GM12878 (cell line): ENCODE results near the gene SVEP1. TPM values are rescaled to one million over a fixed set of nuclear protein-coding genes. Genes with fewer than 3 reads are reported as not detected.

Experiments
- ATAC-seq: fragments of 200-7000 bp; cut with Tn5 transposase; 3 replicates; pipeline ENCODE4 v1.9.1; 2020; ENCODE audit warnings: mild to moderate bottlenecking, moderate library complexity
- BruUV-seq: library from RNA; stranded (reverse); fragments of 400-500 nt; replicated peaks from 2 replicates; lab custom pipeline; 2021; lab: Mats Ljungman, UMichigan
- CTCF ChIA-PET: fragments of 300-600 bp; sonication (Branson Sonifier 250); formaldehyde crosslinking; extraction: SDS; loops from one replicate; lab custom pipeline; 2021; ENCODE audit warnings: inconsistent platforms; lab: Yijun Ruan, JAX
- POLR2A ChIA-PET: fragments of 350-600 bp; formaldehyde crosslinking; extraction: SDS; loops from one replicate; lab custom pipeline; 2021; ENCODE audit warnings: inconsistent platforms; lab: Charles Lee
- RAD21 ChIA-PET: fragments of 300-600 bp; sonication (Branson Sonifier 250); formaldehyde crosslinking; loops from one replicate; lab custom pipeline; 2023; ENCODE audit warnings: antibody characterized with exemption; ENCODE audit not compliant: unreplicated experiment; lab: Charles Lee
- SMC1A ChIA-PET: fragments of 300-600 bp; sonication (Branson Sonifier 250); formaldehyde crosslinking; loops from one replicate; lab custom pipeline; 2023; ENCODE audit not compliant: unreplicated experiment, uncharacterized antibody; lab: Charles Lee
- DNase-seq: peaks from one replicate; pipeline ENCODE4 v3.0.0-alpha.2; 2011; ENCODE audit warnings: low read depth, low spot score
- FAIRE-seq: peaks from 3 replicates; lab custom pipeline; 2011; peaks lifted over from hg19 to GRCh38; lab: Jason Lieb, UNC
- H2AFZ ChIP-seq: 2 replicates; pipeline ENCODE4 v1.6.0; 2011; ENCODE audit warnings: low read depth, low read length, control low read depth; ENCODE audit not compliant: control insufficient read depth
- H3K27ac ChIP-seq: 2 replicates; pipeline ENCODE4 v1.5.1; 2011; ENCODE audit warnings: control low read depth; ENCODE audit not compliant: control insufficient read depth, insufficient read depth
- H3K27me3 ChIP-seq, 2 experiments: replicated peaks in 1 of 2; 2 replicates each; pipeline versions ENCODE4 v1.6.0 to v1.6.1; 2011; ENCODE audit warnings: low read length in 1 of 2; ENCODE audit not compliant: control insufficient read depth in 2 of 2, insufficient read depth in 2 of 2
- H3K36me3 ChIP-seq, 2 experiments: 2 replicates each; pipeline ENCODE4 v1.5.1; 2011; ENCODE audit warnings: low read length in 1 of 2; ENCODE audit not compliant: control insufficient read depth in 2 of 2, insufficient read depth in 2 of 2
- H3K4me1 ChIP-seq: 2 replicates; pipeline ENCODE4 v1.6.1; 2011; ENCODE audit warnings: mild to moderate bottlenecking, low read length, moderate library complexity, mixed read lengths; ENCODE audit not compliant: control insufficient read depth, insufficient read depth
- H3K4me2 ChIP-seq: 2 replicates; pipeline ENCODE4 v1.6.0; 2011; ENCODE audit warnings: control low read depth; ENCODE audit not compliant: control insufficient read depth, insufficient read depth
- H3K4me3 ChIP-seq: fragments of 200-600 bp; sonication (generic); 2 replicates; pipeline ENCODE4 v1.5.1; 2016
- H3K79me2 ChIP-seq: 2 replicates; pipeline ENCODE4 v1.6.0; 2011; ENCODE audit warnings: low read length; ENCODE audit not compliant: control insufficient read depth, insufficient read depth
- H3K9ac ChIP-seq: 2 replicates; pipeline ENCODE4 v1.8.0; 2011; ENCODE audit warnings: low read length, control low read depth, mixed read lengths; ENCODE audit not compliant: control insufficient read depth, insufficient read depth
- H3K9me3 ChIP-seq: replicated peaks from 3 replicates; pipeline ENCODE4 v1.5.1; 2011; ENCODE audit warnings: mild to moderate bottlenecking, low read length; ENCODE audit not compliant: control insufficient read depth, insufficient read depth
- H4K20me1 ChIP-seq: 2 replicates; pipeline ENCODE4 v1.6.0; 2011; ENCODE audit not compliant: control insufficient read depth, insufficient read depth
- IRF5 ChIP-seq: fragments of 450-650 bp; IDR thresholded peaks from 2 replicates; pipeline ENCODE4 v1.6.1; 2017; ENCODE audit warnings: borderline replicate concordance
- NFYA ChIP-seq: IDR thresholded peaks from 2 replicates; pipeline ENCODE4 v1.6.1; 2011; ENCODE audit warnings: low read depth, mild to moderate bottlenecking, low read length, improper control_type of control experiment, borderline replicate concordance
- ZBTB4 ChIP-seq: fragments of 450-650 bp; formaldehyde crosslinking; IDR thresholded peaks from 2 replicates; pipeline ENCODE4 v1.4.0; 2022; ENCODE audit warnings: mild to moderate bottlenecking, moderate library complexity
- ZNF207 ChIP-seq: fragments of 450-650 bp; IDR thresholded peaks from 2 replicates; pipeline ENCODE4 v1.6.1; 2014; ENCODE audit warnings: antibody characterized with exemption, mild to moderate bottlenecking, borderline replicate concordance
- WGBS: methylation state at CpG from one replicate; pipeline ENCODE4 v1.1.6; 2016; ENCODE audit warnings: low lambda C conversion rate; ENCODE audit not compliant: insufficient replicate concordance, insufficient coverage; ENCODE audit errors: missing lambda C conversion rate; 5-methylcytosine and 5-hydroxymethylcytosine counted together
- in situ Hi-C: fragments of 300-500 bp; cut with MboI; formaldehyde crosslinking; loops from 9 replicates; pipeline ENCODE4 v1.14.3; 2018; ENCODE audit warnings: mixed read lengths
- intact Hi-C: fragments of 100-400 bp; cut with micrococcal nuclease; formaldehyde crosslinking; loops from one replicate; pipeline ENCODE4 v1.14.2; 2022; ENCODE audit not compliant: unreplicated experiment
- polyA plus RNA-seq, 11 experiments: library from polyadenylated mRNA; depleted of rRNA in 4 of 11; unstranded in 6 of 11; stranded (reverse) in 5 of 11; fragments of >200 nt; fragmentation: Nextera tagmentation in 4 of 11; fragmentation: Illumina TruSeq in 1 of 11; extraction: Ambion mirVana in 4 of 11; extraction: Trizol in 1 of 11; gene quantifications; 1 replicate in 1 of 11; 2 replicates in 10 of 11; pipeline versions ENCODE4 v1.2.1 to v1.2.3, GENCODE V29; 2011 to 2016; ENCODE audit warnings: inconsistent platforms in 2 of 11, missing spikeins in 2 of 11, low read depth in 1 of 11
- total RNA-seq, 4 experiments: library from RNA; depleted of rRNA in 3 of 4; stranded (reverse); fragments of >200 nt in 3 of 4; fragmentation: Illumina TruSeq in 1 of 4; extraction: Trizol in 1 of 4; gene quantifications; 2 replicates each; pipeline versions ENCODE4 v1.2.1 to v1.2.3, GENCODE V29; 2013 to 2021
- TF ChIP-seq, protein P1 (sequence below): IDR thresholded peaks from 2 replicates; pipeline ENCODE4 v1.6.1; 2012; ENCODE audit warnings: improper control_type of control experiment, low read depth, low read length; ENCODE audit not compliant: insufficient replicate concordance
- TF ChIP-seq, protein P2 (sequence below): IDR thresholded peaks from 2 replicates; pipeline ENCODE4 v1.6.1; 2011; ENCODE audit warnings: borderline replicate concordance, low read depth, mild to moderate bottlenecking, moderate library complexity, low read length; ENCODE audit not compliant: insufficient read depth, poor library complexity, severe bottlenecking
- TF ChIP-seq, protein P3 (sequence below): fragments of 450-650 bp; IDR thresholded peaks from 2 replicates; pipeline ENCODE4 v1.6.1; 2018; ENCODE audit warnings: mild to moderate bottlenecking, low read depth, moderate library complexity; ENCODE audit not compliant: partially characterized antibody

SVEP1 gene
- total and polyA plus RNA-seq, 10 of the 15 experiments (the other 5 are each of a cell fraction or from before 2014, with no cell fraction given), result under 0.01 to 0.05 (median 0.01) TPM; not detected in 5

GRCh38 chr9:110602281-110602680 is 22.7 kb upstream of the SVEP1 start:
- FAIRE-seq, result no peak
- intact Hi-C loops, result no loop called here
- WGBS, result 21% methylated on average over 2 of the region's 2 CpGs
- TF ChIP-seq, protein P1, sequence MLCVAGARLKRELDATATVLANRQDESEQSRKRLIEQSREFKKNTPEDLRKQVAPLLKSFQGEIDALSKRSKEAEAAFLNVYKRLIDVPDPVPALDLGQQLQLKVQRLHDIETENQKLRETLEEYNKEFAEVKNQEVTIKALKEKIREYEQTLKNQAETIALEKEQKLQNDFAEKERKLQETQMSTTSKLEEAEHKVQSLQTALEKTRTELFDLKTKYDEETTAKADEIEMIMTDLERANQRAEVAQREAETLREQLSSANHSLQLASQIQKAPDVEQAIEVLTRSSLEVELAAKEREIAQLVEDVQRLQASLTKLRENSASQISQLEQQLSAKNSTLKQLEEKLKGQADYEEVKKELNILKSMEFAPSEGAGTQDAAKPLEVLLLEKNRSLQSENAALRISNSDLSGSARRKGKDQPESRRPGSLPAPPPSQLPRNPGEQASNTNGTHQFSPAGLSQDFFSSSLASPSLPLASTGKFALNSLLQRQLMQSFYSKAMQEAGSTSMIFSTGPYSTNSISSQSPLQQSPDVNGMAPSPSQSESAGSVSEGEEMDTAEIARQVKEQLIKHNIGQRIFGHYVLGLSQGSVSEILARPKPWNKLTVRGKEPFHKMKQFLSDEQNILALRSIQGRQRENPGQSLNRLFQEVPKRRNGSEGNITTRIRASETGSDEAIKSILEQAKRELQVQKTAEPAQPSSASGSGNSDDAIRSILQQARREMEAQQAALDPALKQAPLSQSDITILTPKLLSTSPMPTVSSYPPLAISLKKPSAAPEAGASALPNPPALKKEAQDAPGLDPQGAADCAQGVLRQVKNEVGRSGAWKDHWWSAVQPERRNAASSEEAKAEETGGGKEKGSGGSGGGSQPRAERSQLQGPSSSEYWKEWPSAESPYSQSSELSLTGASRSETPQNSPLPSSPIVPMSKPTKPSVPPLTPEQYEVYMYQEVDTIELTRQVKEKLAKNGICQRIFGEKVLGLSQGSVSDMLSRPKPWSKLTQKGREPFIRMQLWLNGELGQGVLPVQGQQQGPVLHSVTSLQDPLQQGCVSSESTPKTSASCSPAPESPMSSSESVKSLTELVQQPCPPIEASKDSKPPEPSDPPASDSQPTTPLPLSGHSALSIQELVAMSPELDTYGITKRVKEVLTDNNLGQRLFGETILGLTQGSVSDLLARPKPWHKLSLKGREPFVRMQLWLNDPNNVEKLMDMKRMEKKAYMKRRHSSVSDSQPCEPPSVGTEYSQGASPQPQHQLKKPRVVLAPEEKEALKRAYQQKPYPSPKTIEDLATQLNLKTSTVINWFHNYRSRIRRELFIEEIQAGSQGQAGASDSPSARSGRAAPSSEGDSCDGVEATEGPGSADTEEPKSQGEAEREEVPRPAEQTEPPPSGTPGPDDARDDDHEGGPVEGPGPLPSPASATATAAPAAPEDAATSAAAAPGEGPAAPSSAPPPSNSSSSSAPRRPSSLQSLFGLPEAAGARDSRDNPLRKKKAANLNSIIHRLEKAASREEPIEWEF, result no peak
- TF ChIP-seq ZNF207 (no peak), NFYA (no peak), IRF5 (no peak), ZBTB4 (no peak)
- TF ChIP-seq, protein P2, sequence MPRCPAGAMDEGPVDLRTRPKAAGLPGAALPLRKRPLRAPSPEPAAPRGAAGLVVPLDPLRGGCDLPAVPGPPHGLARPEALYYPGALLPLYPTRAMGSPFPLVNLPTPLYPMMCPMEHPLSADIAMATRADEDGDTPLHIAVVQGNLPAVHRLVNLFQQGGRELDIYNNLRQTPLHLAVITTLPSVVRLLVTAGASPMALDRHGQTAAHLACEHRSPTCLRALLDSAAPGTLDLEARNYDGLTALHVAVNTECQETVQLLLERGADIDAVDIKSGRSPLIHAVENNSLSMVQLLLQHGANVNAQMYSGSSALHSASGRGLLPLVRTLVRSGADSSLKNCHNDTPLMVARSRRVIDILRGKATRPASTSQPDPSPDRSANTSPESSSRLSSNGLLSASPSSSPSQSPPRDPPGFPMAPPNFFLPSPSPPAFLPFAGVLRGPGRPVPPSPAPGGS, result no peak
- TF ChIP-seq, protein P3, sequence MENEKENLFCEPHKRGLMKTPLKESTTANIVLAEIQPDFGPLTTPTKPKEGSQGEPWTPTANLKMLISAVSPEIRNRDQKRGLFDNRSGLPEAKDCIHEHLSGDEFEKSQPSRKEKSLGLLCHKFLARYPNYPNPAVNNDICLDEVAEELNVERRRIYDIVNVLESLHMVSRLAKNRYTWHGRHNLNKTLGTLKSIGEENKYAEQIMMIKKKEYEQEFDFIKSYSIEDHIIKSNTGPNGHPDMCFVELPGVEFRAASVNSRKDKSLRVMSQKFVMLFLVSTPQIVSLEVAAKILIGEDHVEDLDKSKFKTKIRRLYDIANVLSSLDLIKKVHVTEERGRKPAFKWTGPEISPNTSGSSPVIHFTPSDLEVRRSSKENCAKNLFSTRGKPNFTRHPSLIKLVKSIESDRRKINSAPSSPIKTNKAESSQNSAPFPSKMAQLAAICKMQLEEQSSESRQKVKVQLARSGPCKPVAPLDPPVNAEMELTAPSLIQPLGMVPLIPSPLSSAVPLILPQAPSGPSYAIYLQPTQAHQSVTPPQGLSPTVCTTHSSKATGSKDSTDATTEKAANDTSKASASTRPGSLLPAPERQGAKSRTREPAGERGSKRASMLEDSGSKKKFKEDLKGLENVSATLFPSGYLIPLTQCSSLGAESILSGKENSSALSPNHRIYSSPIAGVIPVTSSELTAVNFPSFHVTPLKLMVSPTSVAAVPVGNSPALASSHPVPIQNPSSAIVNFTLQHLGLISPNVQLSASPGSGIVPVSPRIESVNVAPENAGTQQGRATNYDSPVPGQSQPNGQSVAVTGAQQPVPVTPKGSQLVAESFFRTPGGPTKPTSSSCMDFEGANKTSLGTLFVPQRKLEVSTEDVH, result no peak

More at GRCh38 chr9:110602281-110602680, 22.7 kb upstream of the SVEP1 start:
- ChIA-PET POLR2A (no interaction called here), CTCF (interaction anchor here (1.8 kb wide), 1 partner anchor 17 kb away, joined by 7 read pairs; no protein-coding TSS in a partner anchor), RAD21 (no interaction called here), SMC1A (interaction anchor here (0.6 kb wide), 1 partner anchor 200 kb away, joined by 3 read pairs; no protein-coding TSS in a partner anchor)
- Histone ChIP-seq H3K9me3 (no peaks in the 10 kb centered on the region; the same call in 2 of the 3 replicates), H3K27ac (no peak overlapping the region), H3K4me1 (no peaks in the 10 kb centered on the region), H2AFZ (no peak overlapping the region), H3K79me2 (no peaks in the 10 kb centered on the region), H3K9ac (no peak overlapping the region), H3K36me3 (no peaks in the 10 kb centered on the region), H3K4me2 (no peak overlapping the region), H3K4me3 (no peak overlapping the region), H4K20me1 (no peaks in the 10 kb centered on the region), H3K27me3 (no peaks in the 10 kb centered on the region)
- DNase-seq, result no peak
- BruUV-seq, result no TSS peak
- no peak for ATAC-seq
- in situ Hi-C loops, result loop anchor here (25.0 kb wide), 1 partner anchor 715 kb away; no protein-coding TSS in a partner anchor
